Globus pallidus (tissue), 1 donor: ENCODE data around the gene DNAH3.
A peak's percentile ranks its signal among the peaks of the same experiment; 100 is the strongest.
"Not testable (repeated sequence)": the region's sequence is repeated elsewhere in the genome, so short reads cannot be mapped to it uniquely, and the experiment has no call there.

Experiments
- DNase-seq: peaks from one replicate; pipeline ENCODE4 v3.0.0-alpha.2; 2015; ENCODE audit warnings: low spot score

The DNAH3 gene

GRCh38 chr16:21070564-21070963, 80.1 kb downstream of the DNAH3 start:
- no peak for DNase-seq

DNA sequence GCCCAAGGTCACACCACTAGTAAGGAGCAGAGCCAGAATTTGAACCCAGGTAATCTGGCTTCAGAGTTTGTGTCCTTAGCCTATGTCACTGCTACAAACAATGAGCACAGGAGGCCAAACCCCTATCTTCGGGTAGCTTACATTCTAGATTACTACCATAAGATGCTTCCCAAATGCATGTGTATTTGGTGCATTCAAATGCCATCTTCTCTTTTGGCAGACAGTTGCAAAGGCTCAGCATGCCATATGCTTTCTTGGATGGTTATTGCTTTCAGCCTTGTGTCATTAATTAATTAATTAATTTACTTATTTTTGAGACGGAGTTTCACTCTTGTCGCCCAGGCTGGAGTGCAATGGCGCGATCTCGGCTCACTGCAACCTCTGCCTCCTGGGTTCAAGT, 80.7 kb downstream of the DNAH3 start:
- DNase-seq, result no peak

DNA sequence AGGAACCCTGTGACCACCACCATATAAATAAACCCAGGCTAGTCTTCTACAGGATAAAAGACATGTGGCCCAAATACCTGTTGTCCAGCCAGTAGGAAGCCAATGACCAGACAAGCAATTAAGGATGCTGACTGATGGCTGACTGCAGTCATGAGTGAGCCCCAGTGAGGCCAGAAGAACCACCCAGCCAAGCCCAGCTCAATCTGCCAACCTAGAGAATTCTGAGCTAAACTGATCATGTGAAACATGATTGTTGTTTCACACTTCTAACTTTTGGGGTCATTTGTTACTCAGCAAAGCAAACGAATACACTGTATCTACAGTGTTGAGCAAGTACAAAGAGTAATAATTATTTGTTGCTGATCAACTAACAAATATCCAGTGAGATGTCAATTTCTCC, 86.4 kb downstream of the DNAH3 start:
- DNase-seq, result no peak

GRCh38 chr16:21063314-21063713, 87.3 kb downstream of the DNAH3 start:
- DNase-seq, result not testable (repeated sequence)

DNA sequence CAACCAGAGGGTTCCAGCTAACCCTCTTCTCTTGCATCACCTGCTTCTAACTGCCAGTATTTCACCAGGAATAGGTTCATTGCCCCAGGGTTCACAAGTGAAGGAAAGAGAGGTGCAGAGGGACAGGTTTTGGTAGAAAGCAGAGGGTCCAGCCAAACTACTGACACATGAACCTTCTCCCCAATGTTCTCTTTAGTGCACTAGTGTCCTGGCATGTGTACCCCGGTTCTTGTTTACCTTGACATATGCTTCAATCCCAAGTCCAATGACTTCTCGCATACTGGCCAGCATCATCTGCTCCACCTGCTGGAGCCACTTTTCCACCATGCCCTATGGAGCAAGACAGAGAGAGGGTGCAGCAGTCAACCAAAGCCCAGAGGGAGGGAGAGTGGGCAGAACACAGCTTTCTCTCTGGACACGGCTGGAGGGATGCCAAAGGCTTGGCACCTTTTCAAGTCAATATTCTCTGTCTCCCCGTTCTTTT, 90.6 kb downstream of the DNAH3 start:
- no peak for DNase-seq

- no peak for DNase-seq
Observed at GRCh38 chr16:21057875-21058274, 92.8 kb downstream of the DNAH3 start.

DNA sequence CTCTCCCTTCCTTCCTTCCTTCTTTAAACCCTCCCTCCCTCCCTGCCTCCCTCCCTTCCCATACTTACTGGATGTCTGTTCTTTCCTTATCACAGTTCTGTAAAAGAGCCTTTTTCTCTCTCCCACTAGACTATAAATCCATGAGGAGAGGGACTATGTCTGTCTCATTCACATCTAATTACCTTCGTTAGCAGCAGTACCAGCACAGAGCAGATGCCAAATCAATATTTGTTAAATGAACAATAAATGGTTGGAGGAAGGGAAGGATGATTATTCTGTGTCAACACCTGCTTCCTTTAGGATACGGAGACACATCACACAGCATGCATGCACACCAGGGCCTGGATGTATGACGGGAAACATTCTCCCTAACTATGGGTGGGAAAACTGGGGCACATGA, 94.2 kb downstream of the DNAH3 start:
- no peak for DNase-seq

GRCh38 chr16:21055738-21056137, 94.9 kb downstream of the DNAH3 start:
- DNase-seq, result not testable (repeated sequence)

- DNase-seq, result no peak
Observed at GRCh38 chr16:21053590-21053989, 97.1 kb downstream of the DNAH3 start.

DNA sequence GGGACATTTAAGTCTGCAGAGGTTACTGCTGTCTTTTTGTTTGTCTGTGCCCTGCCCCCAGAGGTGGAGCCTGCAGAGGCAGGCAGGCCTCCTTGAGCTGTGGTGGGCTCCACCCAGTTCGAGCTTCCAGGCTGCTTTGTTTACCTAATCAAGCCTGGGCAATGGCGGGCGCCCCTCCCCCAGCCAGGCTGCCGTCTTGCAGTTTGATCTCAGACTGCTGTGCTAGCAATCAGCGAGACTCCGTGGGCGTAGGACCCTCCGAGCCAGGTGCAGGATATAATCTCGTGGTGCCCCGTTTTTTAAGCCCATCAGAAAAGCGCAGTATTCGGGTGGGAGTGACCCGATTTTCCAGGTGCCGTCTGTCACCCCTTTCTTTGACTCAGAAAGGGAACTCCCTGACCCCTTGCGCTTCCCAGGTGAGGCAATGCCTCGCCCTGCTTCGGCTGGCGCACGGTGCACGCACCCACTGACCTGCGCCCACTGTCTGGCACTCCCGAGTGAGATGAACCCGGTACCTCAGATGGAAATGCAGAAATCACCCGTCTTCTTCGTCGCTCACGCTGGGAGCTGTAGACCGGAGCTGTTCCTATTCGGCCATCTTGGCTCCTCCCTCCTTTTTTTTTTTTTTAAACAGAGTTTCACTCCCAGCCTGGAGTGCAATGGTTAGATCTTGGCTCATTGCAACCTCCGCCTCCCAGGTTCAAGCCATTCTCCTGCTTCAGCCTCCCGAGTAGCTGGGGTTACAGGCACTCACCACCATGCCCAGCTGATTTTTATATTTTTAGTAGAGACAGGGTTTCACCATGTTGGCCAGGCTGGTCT, 102.3 kb downstream of the DNAH3 start:
- not testable (repeated sequence) for DNase-seq

DNA sequence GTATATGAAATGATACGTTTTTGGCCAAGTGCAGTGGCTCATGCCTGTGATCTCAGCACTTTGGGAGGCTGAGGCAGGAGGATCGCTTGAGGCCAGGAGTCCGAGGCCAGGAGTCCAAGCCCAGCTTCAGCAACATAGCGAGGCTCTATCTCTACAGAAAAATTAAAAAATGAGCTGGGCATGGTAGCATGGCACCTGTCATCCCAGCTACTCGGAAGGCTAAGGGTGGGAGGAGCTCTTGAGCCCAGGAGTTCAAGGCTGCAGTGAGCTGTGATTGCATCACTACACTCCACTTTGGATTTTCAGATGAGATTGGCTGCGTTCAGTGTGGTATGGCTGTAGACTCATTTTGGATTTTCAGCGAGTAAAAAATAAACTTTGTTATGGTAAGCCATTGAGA, 112.4 kb downstream of the DNAH3 start:
- DNase-seq, result no peak

DNA sequence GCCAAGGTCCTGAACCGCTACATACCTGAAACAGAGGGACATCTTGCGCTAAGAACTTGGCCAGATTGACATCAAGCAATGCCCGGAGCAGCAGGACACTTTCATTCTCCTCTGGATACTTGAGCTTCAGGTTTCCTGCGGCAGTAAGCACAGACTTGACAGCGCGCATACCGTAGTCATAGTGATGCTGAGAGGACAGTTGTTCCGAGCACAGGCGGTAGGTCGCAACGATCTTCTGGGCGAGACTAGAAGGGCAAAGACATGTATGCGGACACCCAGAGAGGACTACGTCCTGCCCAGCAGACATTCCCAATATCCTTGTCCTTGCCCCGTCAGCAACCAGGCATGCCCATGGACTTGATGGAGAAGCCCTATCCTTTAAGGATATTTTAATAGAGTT, 112.9 kb downstream of the DNAH3 start:
- no peak for DNase-seq

GRCh38 chr16:21037168-21037567, 113.5 kb downstream of the DNAH3 start:
- no peak for DNase-seq

GRCh38 chr16:21036471-21036870, 114.2 kb downstream of the DNAH3 start:
- DNase-seq, result no peak

- DNase-seq, result no peak
Observed at GRCh38 chr16:21033704-21034103, 116.9 kb downstream of the DNAH3 start.

GRCh38 chr16:21033264-21033663, 117.4 kb downstream of the DNAH3 start:
- DNase-seq, result no peak

GRCh38 chr16:21028728-21029127, 121.9 kb downstream of the DNAH3 start:
- DNase-seq, result no peak

DNA sequence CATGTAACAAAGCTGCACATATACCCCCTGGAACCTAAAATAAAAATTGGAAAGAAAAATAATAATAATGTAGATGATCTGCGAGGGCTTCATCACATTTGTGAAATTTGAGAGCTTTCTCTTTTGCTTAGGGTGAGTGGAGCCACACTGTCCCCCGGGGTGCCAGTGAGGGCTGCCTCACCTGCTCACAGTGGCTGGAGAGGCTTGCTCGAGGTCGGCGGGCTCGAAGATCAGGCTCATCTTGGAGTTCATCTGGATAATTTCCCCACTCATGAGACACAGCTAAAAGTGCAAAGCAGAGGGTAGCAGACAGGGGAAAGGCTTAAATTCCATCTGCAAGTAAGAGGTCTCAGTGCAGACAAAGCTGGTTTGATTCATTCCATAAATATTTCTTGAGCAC, 123.8 kb downstream of the DNAH3 start:
- DNase-seq, result no peak

DNA sequence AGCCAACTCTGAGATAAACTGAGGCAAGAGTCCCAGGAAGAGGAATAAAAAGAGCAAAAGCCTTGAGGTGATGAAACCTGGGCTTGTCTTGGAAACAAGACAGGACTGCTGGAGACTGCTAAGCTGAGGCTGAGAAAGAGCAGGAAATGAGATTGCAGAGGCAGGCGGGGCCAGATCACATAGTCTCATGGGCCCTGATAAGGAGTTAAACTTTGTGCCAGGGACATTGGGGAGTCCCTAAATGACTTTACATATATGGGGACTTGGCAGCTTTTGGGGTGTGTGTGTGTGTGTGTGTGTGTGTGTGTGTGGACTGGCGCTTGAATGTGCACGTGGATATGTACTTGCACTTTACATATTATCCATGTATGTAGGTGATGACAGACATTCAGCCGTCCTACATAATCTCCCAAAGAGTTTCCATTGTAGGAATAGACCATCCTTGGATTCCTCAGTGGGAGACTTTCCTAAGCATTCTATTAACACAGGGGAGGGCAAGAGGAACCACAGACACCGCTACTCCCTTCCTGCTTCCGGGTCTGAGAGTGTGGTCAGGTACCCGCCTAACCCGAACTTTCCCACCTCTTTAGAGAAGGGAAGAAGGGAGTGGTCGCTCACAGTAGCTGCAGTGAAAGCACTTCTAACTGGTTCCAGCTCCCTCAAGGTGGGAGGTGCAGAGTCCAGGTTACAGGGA, 127.0 kb downstream of the DNAH3 start:
- no peak for DNase-seq

GRCh38 chr16:21021316-21021715, 129.3 kb downstream of the DNAH3 start:
- DNase-seq, result no peak

DNA sequence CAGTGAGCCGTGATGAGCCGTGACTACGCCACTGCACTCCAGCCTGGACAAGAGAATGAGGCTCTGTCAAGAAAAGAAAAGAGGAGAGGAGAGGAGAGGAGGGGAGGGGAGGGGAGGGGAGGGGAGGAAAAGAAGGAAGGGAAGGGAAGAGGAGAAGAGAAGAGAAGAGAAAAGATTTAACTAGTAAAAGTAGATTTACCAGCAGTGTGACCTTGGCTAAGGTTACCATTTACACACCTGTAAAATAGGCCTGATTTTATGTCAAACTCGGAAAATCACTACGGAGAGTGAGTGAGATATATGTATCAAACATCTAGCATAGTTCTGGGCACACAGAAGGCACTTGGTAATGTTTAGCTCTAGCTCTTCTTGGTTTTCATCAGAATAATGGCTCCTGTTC, 140.8 kb downstream of the DNAH3 start:
- no peak for DNase-seq

DNA sequence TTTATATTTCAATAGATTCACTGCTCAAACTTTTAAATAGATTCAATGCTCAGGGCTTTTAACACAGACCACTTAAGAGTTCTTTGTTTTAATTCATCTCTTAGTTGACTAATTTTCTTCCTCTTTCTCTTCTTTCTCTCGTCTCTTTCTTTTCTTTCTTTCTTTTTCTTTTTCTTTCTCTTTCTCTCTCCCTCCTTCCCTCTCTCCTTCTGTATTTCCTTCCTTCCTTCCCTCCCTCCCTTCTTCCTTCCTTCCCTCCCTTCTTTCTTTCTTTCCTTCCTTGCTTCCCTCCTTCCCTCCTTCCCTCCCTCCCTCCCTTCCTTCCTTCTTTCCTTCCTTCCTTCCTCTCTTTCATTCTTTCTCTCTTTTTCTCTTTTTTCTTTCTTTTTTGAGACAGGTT, 145.6 kb downstream of the DNAH3 start:
- DNase-seq, result no peak

GRCh38 chr16:21001262-21001661, 149.4 kb downstream of the DNAH3 start:
- DNase-seq, result peak; percentile 2
